Epithelial cell of proximal tubule (primary cell): ENCODE measurements around the gene MX2. TPM values are rescaled to one million over a fixed set of nuclear protein-coding genes. Genes with fewer than 3 reads are reported as not detected.

Source experiments
- DNase-seq: peaks from one replicate; pipeline ENCODE4 v3.0.0-alpha.2; 2011; ENCODE audit warnings: low read depth
- H3K4me3 ChIP-seq: 2 replicates; pipeline ENCODE4 v1.5.1; 2011; ENCODE audit warnings: low read depth, mild to moderate bottlenecking, low read length
- total RNA-seq: library from RNA; depleted of rRNA; stranded (reverse); fragments of >200 nt; gene quantifications from 2 replicates; pipeline ENCODE4 v1.2.3, GENCODE V29; 2015
- TF ChIP-seq, protein P1 (sequence below): conservative IDR thresholded peaks from 2 replicates; pipeline ENCODE4 v1.5.1; 2012; ENCODE audit warnings: low read depth, mild to moderate bottlenecking, low read length

The MX2 gene
- total RNA-seq, 1 donor from 2014 or later: 0.12 TPM

GRCh38 chr21:41365377-41366107 lies 3.7 kb downstream of the MX2 start:
- no peak for DNase-seq
- no peak overlapping the region for H3K4me3 ChIP-seq
- TF ChIP-seq, protein P1, sequence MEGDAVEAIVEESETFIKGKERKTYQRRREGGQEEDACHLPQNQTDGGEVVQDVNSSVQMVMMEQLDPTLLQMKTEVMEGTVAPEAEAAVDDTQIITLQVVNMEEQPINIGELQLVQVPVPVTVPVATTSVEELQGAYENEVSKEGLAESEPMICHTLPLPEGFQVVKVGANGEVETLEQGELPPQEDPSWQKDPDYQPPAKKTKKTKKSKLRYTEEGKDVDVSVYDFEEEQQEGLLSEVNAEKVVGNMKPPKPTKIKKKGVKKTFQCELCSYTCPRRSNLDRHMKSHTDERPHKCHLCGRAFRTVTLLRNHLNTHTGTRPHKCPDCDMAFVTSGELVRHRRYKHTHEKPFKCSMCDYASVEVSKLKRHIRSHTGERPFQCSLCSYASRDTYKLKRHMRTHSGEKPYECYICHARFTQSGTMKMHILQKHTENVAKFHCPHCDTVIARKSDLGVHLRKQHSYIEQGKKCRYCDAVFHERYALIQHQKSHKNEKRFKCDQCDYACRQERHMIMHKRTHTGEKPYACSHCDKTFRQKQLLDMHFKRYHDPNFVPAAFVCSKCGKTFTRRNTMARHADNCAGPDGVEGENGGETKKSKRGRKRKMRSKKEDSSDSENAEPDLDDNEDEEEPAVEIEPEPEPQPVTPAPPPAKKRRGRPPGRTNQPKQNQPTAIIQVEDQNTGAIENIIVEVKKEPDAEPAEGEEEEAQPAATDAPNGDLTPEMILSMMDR: no peak

DNA sequence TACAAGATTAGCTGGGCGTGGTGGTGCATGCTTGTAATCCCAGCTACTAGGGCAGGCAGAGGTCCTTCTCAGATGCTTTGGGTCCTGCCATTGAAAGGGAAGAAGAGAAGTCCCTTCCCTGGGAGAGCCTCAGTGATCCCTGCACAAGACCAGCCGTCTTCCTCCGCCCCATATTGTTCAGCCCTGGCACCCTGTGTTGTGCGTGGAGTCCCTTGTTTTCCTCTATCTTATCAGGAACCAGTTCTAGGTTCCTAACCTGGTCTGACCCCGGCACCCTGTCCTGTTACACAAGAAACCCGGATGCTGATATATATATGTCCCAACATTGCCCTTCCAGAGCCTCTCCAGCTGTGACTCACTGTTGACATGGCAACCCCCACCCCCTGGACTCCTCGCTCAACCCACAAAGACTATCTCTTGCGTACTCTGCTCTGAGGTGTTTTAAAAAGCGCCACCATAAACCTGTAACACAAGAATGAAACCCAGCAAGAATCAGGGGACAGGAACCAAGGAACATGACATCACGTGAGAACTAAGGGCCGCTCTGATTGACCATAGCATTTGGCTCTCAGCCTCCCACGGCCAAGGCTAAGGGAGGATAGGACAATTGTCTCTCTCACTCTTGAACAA lies 4.8 kb downstream of the MX2 start:
- H3K4me3 ChIP-seq: no peak overlapping the region
- DNase-seq: peak; percentile 1
- TF ChIP-seq, protein P1: no peak

DNA sequence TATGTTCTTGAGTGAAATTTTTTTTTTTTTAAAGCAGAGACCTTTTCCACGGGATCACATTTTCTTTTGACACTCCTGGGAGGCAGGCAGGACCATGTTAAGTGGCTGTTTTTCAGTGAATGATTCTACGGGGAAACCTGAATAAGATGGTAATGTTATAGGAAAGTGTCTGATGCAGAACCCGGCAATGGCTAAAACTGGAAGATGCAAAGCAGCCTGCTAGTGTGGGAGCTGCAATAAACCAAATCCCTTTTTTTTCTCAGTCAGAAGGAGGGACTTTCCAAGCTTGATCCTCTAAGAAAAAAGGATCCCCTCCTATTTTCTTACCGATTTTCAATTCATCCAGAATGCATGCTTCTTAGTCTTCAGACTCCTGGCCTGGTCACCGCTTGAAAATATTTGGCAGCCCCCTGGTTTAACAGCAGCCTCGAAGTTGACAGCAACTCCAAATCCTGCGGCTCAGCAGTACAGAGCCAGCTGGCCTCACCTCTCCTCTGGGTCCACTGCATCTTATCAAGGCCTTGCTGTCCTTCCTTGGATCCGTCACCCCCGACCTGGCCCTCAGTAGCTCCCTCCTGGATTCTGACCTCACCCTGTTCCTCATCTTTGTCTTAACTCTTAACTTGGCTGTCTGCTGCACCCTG lies 5.6 kb downstream of the MX2 start:
- no peak overlapping the region for H3K4me3 ChIP-seq
- TF ChIP-seq, protein P1: no peak
- no peak for DNase-seq

- DNase-seq: no peak
- H3K4me3 ChIP-seq: no peak overlapping the region
- TF ChIP-seq, protein P1: no peak
Measured at GRCh38 chr21:41367945-41368734, 6.3 kb downstream of the MX2 start.

- TF ChIP-seq, protein P1: no peak
- no peak for DNase-seq
- no peak overlapping the region for H3K4me3 ChIP-seq
Measured at GRCh38 chr21:41368735-41369104, 6.9 kb downstream of the MX2 start.

- DNase-seq: no peak
- H3K4me3 ChIP-seq: no peak overlapping the region
- TF ChIP-seq, protein P1: peak; percentile 38
Measured at GRCh38 chr21:41369105-41369919, 7.5 kb downstream of the MX2 start.
